Adipocyte (in vitro differentiated cells): ENCODE measurements around the gene TBPL1.

Source experiments
- DNase-seq: peaks from one replicate; pipeline ENCODE4 v3.0.0-alpha.2; 2015; ENCODE audit warnings: low read depth
- H3K27me3 ChIP-seq: replicated peaks from 2 replicates; pipeline ENCODE4 v1.7.0; 2013; ENCODE audit warnings: mild to moderate bottlenecking, low read length, moderate library complexity; ENCODE audit not compliant: control insufficient read depth, insufficient read depth
- H3K36me3 ChIP-seq: 2 replicates; pipeline ENCODE4 v1.7.0; 2013; ENCODE audit warnings: low read length, mild to moderate bottlenecking, moderate library complexity; ENCODE audit not compliant: control insufficient read depth, insufficient read depth, severe bottlenecking
- H3K4me1 ChIP-seq: 2 replicates; pipeline ENCODE4 v1.7.0; 2013; ENCODE audit warnings: mild to moderate bottlenecking, low read length, moderate library complexity; ENCODE audit not compliant: control insufficient read depth, insufficient read depth
- H3K4me3 ChIP-seq: 2 replicates; pipeline ENCODE4 v1.7.0; 2013; ENCODE audit warnings: mild to moderate bottlenecking, low read length, moderate library complexity
- H3K9ac ChIP-seq: 2 replicates; pipeline ENCODE4 v1.7.0; 2013; ENCODE audit warnings: mild to moderate bottlenecking, low read length, moderate library complexity
- H3K9me3 ChIP-seq: 2 replicates; pipeline ENCODE4 v1.7.0; 2013; ENCODE audit warnings: mild to moderate bottlenecking, low read length, moderate library complexity; ENCODE audit not compliant: control insufficient read depth

The TBPL1 gene

DNA sequence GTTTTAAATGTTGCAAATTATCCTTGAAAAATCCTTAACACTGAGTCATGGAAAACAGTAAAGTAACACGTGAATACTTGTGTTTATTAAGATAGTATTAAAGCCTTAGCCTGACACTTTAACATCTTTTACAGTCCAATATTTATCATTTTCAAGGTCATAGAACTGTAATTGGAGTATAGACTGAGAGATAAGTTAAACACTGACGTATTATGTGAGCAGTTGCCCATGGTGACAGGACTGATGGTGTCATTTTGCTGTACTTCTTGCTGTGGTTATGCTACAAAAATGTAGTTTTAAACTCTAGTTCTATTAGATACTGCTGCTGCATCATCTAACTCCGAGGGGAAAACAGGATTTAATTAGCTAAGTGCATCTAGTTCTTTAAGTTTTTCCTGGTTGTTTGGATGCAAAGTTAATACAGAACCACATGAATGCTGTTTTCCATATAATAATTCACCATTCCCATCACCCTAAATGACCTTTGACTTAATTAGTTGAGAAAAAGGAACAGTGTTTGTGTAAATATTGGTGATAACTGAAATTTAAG, 61.6 kb downstream of the TBPL1 start:
- H3K9me3 ChIP-seq, result no peaks in the 10 kb centered on the region
- H3K9ac ChIP-seq, result no peak overlapping the region
- no peak for DNase-seq
- no peaks in the 10 kb centered on the region for H3K36me3 ChIP-seq
- no peak overlapping the region for H3K4me3 ChIP-seq
- no peaks in the 10 kb centered on the region for H3K27me3 ChIP-seq
- no peaks in the 10 kb centered on the region for H3K4me1 ChIP-seq

GRCh38 chr6:134015719-134016557, 62.9 kb downstream of the TBPL1 start:
- H3K9ac ChIP-seq, result no peak overlapping the region
- no peaks in the 10 kb centered on the region for H3K36me3 ChIP-seq
- no peaks in the 10 kb centered on the region for H3K27me3 ChIP-seq
- no peak overlapping the region for H3K4me3 ChIP-seq
- no peaks in the 10 kb centered on the region for H3K9me3 ChIP-seq
- DNase-seq, result no peak
- no peaks in the 10 kb centered on the region for H3K4me1 ChIP-seq

GRCh38 chr6:134016558-134016814, 63.5 kb downstream of the TBPL1 start:
- Histone ChIP-seq H3K27me3 (no peaks in the 10 kb centered on the region), H3K4me1 (no peaks in the 10 kb centered on the region), H3K36me3 (no peaks in the 10 kb centered on the region), H3K4me3 (no peak overlapping the region), H3K9ac (no peak overlapping the region), H3K9me3 (no peaks in the 10 kb centered on the region)
- no peak for DNase-seq

DNA sequence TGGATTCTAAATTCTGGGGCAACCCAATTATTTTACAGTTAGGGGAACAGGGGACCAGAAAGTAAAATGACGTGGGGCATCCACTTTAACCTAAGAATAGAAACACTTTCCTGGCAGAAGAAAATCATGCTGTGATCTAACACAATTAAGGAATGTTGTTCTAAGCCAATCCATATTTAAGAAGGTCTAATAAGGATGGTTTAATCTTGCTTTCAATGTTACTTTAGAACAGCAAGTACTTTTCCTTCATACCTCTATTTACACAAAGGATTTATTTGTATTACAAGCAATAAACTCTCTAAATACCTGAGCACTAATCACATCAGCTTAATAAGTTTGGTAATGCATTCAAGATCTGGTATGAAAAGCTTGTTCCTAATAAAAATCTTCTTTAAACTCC, 67.0 kb downstream of the TBPL1 start:
- Histone ChIP-seq H3K9me3 (no peaks in the 10 kb centered on the region), H3K9ac (no peak overlapping the region), H3K36me3 (no peaks in the 10 kb centered on the region), H3K4me3 (no peak overlapping the region), H3K4me1 (no peaks in the 10 kb centered on the region), H3K27me3 (no peaks in the 10 kb centered on the region)
- no peak for DNase-seq

GRCh38 chr6:134020543-134020942, 67.5 kb downstream of the TBPL1 start:
- no peaks in the 10 kb centered on the region for H3K4me1 ChIP-seq
- no peak overlapping the region for H3K4me3 ChIP-seq
- H3K9ac ChIP-seq, result no peak overlapping the region
- no peaks in the 10 kb centered on the region for H3K9me3 ChIP-seq
- H3K36me3 ChIP-seq, result no peaks in the 10 kb centered on the region
- H3K27me3 ChIP-seq, result no peaks in the 10 kb centered on the region
- no peak for DNase-seq

DNA sequence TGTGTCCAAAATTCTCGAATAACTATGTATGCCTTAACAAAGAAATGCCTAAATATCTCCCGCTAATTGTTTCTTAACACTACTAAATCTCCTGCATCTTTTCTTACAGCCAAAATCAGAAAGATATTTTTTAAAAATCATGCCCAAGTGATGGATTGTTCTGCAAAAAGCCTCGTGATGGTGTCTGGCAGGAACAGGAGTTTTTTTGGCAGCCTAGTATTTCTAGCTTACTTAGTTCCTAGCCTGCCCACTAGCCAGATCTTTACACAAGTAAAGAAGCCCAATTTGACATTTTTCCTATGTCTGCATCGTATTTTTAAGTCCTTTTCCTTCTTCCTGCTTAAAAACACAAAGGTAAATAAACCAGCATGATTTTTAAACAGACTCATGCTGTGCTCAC, 67.9 kb downstream of the TBPL1 start:
- Histone ChIP-seq H3K36me3 (no peaks in the 10 kb centered on the region), H3K4me1 (no peaks in the 10 kb centered on the region), H3K9me3 (no peaks in the 10 kb centered on the region), H3K4me3 (no peak overlapping the region), H3K9ac (no peak overlapping the region), H3K27me3 (no peaks in the 10 kb centered on the region)
- no peak for DNase-seq

DNA sequence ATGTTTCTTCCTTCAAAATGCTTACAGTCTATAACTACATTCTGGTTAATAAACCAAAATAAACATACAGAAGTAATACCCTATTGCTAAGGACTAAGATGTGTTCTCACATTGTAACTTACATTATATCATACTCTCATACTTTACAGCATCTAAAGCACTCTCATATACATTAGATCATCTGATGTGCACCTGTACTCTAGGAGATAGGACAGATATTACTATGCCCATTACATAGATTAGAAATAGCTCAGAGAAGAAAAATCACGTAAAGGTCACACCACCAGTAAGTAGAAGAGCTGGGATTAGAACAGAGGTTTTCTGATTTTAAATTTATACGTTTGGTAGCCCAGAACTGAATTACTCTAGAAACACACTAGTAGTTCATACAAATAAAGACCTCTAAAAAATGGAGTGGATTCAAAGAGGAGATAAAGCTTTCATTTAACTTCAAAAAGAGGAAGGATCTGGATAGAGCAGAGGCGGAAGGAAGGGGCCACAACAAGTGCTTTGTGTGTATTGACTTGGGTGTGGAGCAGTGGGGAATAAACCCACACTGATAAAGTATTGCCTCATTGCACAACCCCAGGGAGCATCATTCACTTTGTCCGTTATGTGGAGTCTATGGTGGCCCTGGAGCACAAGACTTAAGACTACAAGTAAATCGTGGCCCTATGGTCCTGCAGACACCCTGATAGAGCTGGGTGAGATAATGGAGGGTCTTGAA, 68.5 kb downstream of the TBPL1 start:
- no peak overlapping the region for H3K4me3 ChIP-seq
- H3K36me3 ChIP-seq, result no peaks in the 10 kb centered on the region
- H3K9ac ChIP-seq, result no peak overlapping the region
- no peaks in the 10 kb centered on the region for H3K4me1 ChIP-seq
- H3K9me3 ChIP-seq, result no peaks in the 10 kb centered on the region
- H3K27me3 ChIP-seq, result no peaks in the 10 kb centered on the region
- DNase-seq, result no peak

GRCh38 chr6:134022650-134023049, 69.6 kb downstream of the TBPL1 start:
- DNase-seq, result no peak
- Histone ChIP-seq H3K36me3 (no peaks in the 10 kb centered on the region), H3K27me3 (no peaks in the 10 kb centered on the region), H3K4me1 (no peaks in the 10 kb centered on the region), H3K4me3 (no peak overlapping the region), H3K9ac (no peak overlapping the region), H3K9me3 (no peaks in the 10 kb centered on the region)

DNA sequence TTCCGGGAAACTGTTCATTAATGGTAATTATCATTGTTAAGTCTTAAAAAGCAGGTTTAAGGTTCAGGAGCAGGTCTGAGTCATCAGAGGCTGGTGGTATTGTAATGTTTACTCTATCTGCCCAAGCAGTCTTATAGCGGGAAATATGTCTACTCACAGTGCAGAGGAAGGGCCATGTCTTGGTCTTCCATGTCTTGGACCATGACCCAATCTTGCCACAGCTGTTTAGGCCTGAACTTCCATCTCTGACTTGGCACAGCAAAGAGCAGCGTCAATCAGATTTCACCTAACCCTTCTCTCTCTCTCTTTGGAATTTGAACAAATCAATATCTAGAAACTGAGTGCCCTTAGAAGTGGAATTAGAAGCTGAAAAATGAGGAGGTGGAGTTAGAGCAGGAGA, 73.6 kb downstream of the TBPL1 start:
- Histone ChIP-seq H3K4me3 (no peak overlapping the region), H3K27me3 (no peaks in the 10 kb centered on the region), H3K4me1 (no peaks in the 10 kb centered on the region), H3K9ac (no peak overlapping the region), H3K9me3 (no peaks in the 10 kb centered on the region), H3K36me3 (no peaks in the 10 kb centered on the region)
- no peak for DNase-seq

DNA sequence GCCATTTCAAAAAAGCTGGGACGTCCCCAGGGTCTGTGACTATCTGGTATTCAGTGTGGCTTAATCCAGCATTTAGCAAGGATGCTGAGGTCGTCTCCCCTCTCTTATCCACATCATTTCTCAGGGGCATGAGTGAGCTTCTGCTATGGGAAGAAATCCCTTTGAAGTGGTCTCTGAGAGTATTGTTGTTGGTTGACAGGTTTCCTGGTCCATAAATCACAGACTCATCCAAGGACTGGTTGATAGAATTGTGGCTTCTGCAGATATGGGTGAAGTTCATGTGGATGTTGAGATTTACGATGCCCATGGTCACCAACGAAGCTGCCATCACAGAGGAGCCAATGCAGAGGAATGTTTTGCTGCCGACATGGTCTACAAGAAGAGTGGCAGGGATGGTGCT, 75.4 kb downstream of the TBPL1 start:
- no peak for DNase-seq
- peaks cover under 1% of the 10 kb centered on the region for H3K4me1 ChIP-seq

DNA sequence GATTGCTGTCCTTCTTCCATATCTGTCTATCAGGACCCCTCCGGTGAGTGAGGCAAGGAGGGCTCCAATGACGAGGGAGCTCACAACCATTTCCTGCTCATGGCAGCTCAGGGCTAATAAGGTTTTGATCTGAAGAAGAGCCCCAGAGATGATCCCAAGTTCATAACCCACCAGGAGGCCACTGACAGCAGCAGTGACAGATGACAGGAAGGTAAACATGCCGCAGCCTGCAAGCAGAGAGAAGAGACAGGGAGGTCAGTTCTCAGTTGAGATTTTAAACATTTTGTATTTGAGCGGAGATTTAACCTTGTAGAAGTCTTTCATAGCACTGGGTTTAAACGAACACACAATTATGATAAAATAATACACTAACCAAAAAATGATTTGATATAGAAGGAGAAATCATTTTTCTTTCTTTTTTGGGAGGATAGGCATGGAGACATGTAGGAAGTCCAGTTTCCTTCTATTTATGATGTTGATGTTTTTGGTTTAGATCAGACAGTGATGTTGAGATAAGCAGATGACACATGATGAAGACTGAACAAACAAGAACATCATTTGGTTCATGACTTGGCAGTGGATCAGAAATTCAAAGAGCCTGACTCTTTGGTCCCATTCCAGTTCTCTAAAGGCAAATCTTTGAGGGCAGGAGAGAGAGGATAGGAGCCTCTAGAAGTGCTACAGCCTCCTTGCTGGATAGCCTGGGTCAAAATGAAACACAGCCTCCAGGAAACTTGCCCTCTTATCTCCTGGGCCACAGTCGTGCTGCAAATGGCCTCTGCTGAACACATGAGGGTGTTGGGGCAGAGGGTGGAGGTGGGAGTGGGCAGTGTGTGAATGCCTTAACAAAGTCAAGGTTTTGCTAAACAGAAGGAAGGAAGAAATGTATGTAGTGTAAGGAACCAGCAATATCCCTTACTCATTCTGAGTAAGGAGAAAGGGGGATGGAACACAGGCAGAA, 76.8 kb downstream of the TBPL1 start:
- H3K36me3 ChIP-seq, result no peaks in the 10 kb centered on the region
- DNase-seq, result peak; percentile 31
- no peak overlapping the region for H3K9ac ChIP-seq
- H3K27me3 ChIP-seq, result no peaks in the 10 kb centered on the region
- no peak overlapping the region for H3K4me3 ChIP-seq
- H3K9me3 ChIP-seq, result no peaks in the 10 kb centered on the region
- H3K4me1 ChIP-seq, result peaks cover 5% of the 10 kb centered on the region

More for the DNA sequence above, 75.4 kb downstream of the TBPL1 start:
- H3K4me3 ChIP-seq, result no peak overlapping the region
- H3K36me3 ChIP-seq, result no peaks in the 10 kb centered on the region
- H3K9ac ChIP-seq, result no peak overlapping the region
- no peaks in the 10 kb centered on the region for H3K27me3 ChIP-seq
- no peaks in the 10 kb centered on the region for H3K9me3 ChIP-seq
